HG02798 (cell line): ENCODE data around the gene GPR32.
"Not testable (repeated sequence)": the region's sequence is repeated elsewhere in the genome, so short reads cannot be mapped to it uniquely, and the experiment has no call there.

Source experiments
- ATAC-seq: cut with Tn5 transposase; IDR thresholded peaks from one replicate; pipeline ENCODE4 v1.9.1; 2021; ENCODE audit warnings: mild to moderate bottlenecking; ENCODE audit not compliant: unreplicated experiment, poor library complexity

Gene GPR32

DNA sequence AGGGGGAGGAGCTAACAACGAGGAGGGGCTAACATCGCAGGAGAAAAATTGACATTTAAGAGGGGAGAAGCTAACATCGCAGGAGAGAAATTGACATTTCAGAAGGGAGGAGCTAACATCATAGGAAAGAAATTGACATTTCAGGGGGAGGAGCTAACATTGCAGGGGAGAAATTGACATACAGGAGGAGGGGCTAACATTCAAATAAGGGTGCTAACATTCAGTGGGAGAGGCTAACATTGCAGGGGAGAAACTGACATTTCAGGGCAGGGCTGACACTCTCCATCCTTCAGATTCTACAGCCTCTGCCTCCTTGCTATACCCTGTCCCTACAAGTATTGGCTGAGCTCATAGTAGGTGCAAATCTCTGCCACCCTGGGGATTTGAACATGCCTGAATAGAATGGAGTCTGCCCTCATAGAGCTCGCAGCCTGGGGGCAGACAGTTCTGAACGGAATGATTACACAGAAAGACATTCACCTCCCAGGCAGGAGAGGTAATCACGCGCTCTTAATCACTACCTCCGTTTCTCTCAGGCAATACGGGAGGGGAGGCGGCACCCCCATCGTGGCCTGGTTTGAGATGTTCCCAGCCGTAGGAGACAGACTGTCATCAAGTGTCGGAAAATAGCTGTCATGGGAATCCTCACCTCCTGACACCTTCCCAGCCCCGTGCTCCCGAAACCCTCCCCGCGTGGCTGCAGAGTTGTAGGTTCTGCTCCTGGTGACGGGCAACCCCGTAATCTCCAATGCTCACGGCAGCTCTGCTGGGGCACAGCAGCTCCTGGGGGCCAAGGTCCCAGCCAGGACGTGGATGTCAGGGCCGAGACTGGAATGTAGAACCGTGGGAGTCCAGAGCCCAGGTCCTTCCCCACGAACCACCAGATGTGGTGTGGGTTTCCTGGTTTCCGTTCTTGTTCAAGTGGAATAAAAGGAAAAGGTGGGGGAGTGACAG is 9.5 kb downstream of the GPR32 start:
- ATAC-seq: no peak

DNA sequence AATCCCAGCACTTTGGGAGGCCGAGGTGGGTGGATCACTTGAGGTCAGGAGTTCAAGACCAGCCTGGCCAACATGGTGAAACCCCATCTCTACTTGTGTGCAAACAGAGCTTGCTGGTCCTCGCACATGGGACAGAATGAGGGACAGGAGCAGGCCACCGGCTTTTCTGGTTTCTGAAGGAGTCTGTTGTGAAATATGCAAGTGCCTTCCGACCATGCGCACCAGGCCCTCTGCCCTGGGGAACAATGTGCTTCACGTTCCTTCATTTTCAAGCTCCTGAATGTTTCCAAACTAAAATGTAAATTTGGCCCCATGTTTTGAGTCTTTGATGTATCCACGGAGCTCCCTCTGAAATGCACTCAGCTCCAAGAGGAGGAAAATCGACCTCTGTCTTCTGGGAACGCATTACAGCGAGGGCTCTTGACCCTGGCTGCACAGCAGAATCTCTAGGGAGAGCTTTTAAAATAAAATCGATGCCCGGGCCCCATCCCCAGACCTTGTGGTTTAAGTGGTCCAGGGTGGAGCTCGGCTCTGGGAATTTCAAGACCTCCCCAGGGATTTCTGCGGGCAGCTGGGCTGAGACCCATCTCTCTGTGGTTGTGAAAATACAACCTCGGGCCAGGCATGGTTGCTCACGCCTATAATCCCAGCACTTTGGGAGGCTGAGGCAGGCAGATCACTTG is 10.6 kb downstream of the GPR32 start:
- no peak for ATAC-seq

DNA sequence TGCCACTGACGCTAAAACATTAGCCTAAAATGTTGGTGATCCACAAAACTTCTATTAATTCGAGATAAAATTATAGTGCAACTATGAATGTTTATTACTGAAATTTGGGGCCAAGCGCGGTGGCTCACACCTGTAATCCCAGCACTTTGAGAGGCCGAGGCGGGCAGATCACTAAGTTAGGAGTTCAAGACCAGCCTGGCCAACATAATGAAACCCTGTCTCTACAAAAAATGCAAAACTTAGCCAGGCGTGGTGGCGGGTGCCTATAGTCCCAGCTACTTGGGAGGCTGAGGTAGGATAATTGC is 13.5 kb downstream of the GPR32 start:
- ATAC-seq: not testable (repeated sequence)

DNA sequence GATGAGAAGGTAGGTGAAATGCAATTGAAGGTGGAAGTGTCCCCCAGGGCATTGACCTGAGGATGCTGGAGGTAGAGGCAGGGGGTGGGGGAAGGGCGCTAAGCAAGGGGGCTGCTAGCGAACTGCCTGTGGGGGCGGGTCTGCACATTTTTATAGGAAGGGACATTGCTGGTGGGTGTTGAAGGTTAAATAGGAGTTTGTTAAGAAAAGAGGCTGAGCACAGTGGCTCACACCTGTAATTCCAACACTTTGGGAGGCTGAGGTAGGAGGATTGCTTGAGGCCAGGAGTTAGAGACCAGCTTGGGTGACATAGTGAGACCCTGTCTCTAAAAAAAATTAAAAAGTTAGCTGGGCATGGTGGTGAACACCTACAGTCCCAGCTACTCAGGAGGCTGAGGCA is 14.4 kb downstream of the GPR32 start:
- no peak for ATAC-seq

DNA sequence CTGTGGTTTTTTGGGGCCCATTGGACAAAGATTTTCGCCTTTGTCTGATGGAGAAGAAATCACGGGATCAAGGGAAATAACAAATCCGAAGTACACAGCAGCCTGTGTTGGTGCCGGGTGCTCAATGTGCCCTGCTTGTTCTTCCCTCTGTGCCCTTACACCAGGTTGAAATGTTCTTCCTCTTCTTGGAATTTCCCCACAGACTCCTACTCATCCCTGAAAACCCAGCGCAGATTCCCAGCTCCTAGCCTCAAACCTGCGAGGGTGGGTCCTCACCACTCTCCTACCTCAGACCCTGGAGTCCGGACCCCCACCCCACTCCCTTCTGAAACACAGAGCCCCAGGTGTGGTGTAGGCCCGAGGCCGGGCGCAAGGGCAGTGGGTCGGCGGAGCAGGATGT is 15.1 kb downstream of the GPR32 start:
- no peak for ATAC-seq

DNA sequence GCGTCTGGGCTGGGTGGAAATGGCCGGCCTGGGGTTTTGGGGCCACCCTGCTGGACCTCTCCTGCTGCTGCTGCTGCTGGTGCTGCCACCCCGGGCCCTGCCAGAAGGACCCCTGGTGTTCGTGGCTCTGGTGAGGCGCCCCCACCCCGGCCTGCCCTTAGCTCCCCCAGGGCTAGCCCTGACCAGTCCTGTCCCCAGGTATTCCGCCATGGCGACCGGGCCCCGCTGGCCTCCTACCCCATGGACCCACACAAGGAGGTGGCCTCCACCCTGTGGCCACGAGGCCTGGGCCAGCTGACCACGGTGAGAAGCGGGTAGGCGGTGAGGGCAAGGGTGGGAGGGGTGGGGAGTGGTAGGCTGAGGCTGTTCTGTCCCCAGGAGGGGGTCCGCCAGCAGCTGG is 20.1 kb downstream of the GPR32 start, which contains the start of gene ACP4:
Gene ACP4, plus strand, starts transcription at position 20 of the 400 bp plus-strand sequence. Its CDS starts 0 bp downstream, at position 20.
- no peak for ATAC-seq

DNA sequence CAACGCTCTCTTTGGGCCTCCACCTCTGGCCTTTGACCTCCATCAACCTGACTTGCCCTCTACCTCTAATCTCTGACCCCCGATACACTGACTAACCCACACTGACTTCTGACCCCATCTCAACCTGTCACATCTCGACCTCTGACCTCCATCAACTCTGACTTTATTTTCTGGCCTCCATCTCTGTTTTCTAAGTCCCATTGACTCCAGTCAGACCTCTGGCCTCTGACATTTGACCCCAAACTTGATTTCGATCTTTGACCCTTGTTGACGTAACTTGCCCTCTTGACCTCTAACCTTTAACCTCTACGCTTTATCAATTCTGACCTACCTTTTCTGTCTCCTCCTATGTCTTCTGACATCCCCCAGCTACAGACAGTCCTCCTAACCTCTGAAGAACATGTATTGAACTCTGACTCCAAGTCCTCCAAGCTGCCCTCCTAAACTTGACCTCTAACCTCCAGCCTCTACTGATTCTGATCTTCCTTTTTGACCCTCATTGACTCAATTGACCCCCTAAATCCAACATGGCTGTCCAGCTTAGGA is 20.7 kb downstream of the GPR32 start:
- ATAC-seq: no peak

DNA sequence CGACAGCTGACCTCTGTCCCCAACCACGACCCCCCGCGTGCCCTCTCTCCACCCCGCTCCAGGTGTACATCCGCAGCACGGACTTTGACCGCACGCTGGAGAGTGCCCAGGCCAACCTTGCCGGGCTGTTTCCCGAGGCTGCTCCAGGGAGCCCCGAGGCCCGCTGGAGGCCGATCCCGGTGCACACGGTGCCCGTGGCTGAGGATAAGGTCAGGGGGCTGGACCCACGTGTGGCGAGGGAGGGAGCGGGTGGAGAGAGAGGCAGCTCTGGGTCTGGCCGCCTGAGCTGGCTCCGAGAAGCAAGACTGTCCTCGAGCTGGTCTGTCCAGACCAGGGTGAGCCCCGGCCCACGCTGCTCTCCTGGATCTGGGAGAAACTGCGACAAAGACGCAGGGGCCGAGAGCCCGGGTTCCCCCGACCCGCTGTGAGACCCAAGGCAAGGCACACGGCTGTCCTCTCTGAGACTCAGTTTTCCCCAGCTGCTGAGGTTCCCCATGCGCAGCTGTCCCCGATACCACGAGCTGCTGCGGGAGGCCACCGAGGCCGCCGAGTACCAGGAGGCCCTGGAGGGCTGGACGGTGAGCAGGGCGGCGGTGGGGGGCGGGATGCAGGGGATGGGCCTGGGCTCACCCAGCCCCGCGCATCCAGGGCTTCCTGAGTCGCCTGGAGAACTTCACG is 21.5 kb downstream of the GPR32 start:
- ATAC-seq: no peak

DNA sequence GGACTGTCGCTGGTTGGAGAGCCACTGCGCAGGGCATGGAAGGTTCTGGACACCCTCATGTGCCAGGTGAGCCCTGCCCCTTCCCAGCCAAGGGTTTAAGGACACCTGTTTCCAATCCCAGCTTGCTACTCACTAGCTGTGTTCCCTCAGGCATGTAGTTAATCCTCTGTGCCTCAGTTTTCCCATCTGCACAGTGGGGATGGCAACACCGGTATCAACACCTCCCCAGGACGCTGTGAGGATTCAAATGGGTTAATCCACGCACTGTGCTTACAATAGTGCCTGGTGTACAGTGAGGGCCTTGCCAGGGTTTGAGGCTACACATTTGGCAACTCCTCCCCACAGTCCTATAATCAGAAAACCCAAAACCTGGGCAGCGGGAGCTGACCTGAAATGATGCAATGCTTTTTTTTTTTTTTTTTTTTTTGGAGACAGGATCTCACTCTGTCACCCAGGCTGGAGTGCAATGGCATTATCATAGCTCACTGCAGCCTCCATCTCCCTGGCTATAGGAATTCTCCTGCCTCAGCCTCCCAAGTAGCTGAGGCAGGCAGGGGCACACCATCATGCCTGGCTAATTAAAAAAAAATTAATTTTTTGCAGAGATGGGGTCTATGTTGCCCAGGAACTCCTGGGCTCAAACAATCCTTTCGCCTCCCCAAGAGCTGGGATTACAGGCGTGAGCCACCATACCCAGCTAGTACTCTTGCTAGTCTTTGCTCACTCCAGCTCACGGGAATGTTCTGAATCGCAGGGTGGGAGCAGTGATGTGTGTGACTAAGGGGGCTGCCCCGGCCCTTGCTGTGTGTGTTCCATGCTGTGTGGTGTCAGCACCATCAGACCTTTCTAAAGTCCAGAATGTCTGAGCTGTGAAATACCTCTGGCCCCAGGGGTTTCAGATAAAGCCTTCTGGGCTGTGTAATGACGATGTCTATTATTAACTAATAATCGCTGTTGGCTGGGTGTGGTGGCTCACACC is 22.3 kb downstream of the GPR32 start:
- no peak for ATAC-seq

DNA sequence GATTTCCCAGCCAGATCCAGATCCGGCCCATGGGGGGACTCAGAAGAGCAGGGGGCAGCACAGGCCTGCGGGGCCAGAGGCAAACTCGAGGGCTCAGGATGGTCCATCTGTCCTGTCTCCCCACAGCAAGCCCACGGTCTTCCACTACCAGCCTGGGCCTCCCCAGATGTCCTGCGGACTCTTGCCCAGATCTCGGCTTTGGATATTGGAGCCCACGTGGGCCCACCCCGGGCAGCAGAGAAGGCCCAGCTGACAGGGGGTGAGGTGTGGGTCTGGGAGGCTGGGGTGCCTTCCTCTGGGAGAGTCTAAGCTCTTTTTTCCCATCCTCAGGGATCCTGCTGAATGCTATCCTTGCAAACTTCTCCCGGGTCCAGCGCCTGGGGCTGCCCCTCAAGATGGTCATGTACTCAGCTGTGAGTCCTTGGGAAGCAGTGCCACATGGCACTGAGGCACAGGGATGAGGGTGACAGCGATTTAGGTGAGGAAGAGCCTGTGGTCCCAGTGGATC is 23.3 kb downstream of the GPR32 start:
- ATAC-seq: no peak

DNA sequence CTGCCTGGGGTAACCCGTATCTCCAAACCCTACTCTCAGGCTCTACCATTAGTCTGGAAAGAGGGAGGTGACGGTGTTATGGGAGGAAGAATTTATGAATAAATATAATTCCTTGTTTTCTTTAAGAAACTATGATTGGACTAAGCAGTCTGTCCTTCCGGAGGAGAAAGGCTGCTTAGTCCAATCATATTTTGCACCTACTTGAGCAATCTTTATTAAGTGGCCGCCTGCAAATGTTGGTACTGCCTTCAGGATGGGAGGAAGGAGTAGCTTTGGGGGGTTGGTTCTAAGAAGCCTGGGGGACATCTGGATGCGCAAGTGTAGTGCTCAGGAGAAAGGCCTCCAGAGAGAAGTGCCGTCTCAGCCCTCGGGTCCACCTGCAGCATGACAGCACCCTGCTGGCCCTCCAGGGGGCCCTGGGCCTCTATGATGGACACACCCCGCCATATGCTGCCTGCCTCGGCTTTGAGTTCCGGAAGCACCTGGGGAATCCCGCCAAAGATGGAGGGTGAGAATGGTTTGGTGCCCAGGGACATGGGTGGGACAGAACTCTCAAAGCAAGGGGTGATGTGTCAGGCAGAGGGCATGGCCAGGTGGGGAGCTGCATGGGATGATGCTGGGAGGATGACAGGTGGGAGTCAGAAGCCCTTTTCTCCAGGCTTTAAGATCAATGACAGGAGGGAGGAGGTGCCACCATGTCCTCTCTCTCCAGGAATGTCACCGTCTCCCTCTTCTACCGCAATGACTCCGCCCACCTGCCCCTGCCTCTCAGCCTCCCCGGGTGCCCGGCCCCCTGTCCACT is 24.0 kb downstream of the GPR32 start:
- no peak for ATAC-seq

DNA sequence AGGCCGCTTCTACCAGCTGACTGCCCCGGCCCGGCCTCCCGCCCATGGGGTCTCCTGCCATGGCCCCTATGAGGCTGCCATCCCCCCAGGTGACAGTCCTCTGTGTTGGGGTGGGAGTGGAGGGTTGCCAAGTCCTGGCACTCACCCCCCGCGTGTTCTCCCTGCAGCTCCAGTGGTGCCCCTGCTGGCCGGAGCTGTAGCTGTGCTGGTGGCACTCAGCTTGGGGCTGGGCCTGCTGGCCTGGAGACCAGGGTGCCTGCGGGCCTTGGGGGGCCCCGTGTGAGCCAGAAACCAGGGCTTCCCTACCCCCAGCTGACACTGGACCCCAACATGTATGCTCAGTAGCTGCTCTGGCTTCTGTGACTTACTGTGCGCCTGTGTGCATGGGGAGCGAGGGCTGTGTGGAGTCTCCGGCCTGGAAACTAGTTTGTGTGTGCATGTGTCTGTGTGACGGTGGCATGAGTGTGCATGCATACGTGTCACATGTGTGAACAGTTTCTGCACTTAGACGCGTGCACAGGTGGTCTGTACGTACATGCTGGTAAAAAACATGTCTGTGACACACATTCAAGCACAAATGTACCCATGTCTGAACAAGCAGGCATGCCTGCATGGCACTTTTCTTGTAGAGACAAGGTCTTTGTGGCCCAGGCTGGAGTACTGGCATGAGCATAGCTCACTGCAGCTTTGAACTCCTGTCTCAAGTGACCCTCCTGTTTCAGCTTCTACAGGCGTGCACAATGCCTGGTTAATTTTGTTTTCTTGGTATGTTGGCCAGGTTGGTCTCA is 24.8 kb downstream of the GPR32 start:
- ATAC-seq: no peak

DNA sequence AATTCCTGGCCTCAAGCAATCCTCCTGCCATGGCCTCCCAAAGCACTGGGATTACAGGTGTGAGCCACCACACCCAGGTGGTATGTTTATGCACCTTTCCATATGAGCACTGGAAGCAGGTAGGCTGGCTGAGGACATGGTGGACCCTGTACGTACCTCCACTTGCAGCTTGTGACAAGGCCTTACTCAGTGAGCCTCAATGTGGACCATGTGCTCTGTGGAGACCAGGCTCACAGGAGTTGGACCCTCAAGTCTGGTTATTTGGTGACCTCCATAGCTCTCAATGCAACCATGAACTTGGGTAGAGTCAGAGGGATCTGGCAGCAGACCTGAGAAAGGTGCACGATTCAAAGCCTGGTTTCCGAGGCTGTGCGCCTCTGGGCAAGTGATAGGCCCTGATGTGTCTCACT is 25.4 kb downstream of the GPR32 start:
- ATAC-seq: no peak

DNA sequence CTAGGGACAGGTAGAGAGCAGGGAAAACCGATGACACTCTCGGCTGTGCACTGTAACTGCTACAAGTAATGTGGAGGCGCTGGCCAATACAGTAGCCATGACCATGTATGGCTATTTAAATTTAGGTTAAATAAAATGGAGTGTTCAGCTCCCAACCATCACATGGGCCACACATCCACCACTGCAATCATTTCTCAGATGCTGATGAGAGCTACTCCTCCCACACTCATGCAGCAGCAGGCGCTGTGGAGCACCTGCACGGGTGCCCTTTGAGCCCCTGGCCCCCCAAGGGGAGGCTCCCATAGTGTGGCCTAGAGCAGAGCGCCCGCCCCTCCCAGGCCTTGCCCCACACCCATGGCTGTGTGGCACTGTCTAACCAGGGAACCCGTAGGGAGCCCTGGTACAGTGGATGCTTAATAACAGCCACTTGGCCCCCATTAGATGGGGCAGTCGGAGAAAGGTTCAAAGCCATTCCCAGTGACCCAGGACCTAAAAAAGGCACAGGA is 25.9 kb downstream of the GPR32 start:
- ATAC-seq: no peak

DNA sequence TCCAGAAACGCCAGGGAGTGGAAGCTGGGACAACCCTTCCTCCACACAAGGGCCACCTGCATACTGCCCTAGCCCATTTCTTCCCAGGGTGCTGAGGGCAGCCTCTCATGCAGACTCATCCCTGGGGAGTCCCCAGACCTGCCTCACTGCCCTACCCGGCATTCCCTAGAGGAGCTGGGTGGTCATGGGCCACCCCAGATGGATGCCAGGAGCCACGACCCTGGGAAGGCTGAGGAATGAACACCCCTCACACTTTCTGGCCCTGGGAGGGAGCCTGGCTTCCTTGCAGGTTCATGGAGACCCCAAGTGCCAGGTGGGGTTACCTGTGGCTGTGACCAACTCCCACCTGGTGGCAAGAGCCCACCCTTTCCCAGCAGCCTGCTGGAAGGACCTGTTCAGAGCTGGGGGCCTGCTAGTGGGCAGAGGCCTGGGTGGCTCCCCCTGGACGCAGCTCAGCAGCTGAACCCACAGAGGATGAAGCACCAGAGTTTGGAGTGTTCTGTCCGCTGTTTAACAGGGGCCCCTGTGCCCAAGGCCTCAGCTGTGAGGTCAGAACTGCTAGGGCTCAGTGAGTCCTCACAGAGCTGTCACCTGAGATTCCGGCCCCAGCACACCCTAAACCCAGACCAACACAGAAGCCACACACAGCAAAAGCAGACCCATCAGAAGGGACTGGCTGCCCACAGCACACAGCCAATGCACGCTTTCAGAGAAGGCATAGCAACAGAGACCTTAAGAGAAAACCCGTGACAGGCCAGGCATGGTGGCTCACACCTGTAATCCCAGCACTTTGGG is 26.6 kb downstream of the GPR32 start:
- no peak for ATAC-seq

DNA sequence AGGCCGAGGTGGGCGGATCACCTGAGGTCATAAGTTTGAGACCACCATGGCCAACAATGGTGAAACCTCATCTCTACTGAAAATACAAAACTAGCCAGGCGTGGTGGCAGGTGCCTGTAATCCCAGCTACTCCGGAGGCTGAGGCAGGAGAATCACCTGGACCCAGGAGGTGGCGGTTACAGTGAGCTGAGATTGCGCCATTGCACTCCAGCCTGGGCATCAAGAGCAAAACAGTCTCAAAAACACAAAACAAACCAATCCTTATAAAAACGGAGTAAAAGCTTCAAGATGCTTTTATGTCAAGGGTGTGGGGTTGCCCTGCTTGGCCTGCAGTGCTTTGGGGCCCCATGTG is 27.1 kb downstream of the GPR32 start:
- ATAC-seq: no peak
